ENCODE results near the gene ZSCAN22. TPM values are rescaled to one million over a fixed set of nuclear protein-coding genes. Genes with fewer than 3 reads are reported as not detected.

The ZSCAN22 gene
- total and polyA plus RNA-seq, 2 experiments from 2014 or later, result 0.86 to 2.9 TPM

GRCh38 chr19:58284199-58284598, 42.6 kb upstream of the ZSCAN22 start (continued):
- TF ChIP-seq ZNF462 (CRISPR knock-in tag; IDR thresholded peaks at IDR 0.05) (no peak), ZNF331 (CRISPR knock-in tag; IDR thresholded peaks at IDR 0.05; ENCODE audit: low read depth) (no peak), NANOG (IDR thresholded peaks at IDR 0.05; ENCODE audit: borderline replicate concordance) (no peak), REST (IDR thresholded peaks at IDR 0.05; ENCODE audit: unreplicated experiment) (no peak)

- Histone ChIP-seq H4K20me1 (replicated peaks; ENCODE audit: insufficient read depth) (peaks cover 5% of the 10 kb centered on the region), H3F3A (replicated peaks; ENCODE audit: low read depth) (no peaks in the 10 kb centered on the region), H2AFZ (no peak overlapping the region), H3K4me3 (no peak overlapping the region), H3K4me2 (no peak overlapping the region), H3K4me1 (ENCODE audit: insufficient read depth) (no peaks in the 10 kb centered on the region), H3K27me3 (ENCODE audit: insufficient read depth) (no peaks in the 10 kb centered on the region), H3K9me2 (ENCODE audit: insufficient read depth) (no peaks in the 10 kb centered on the region), H3K36me3 (ENCODE audit: insufficient read depth) (peaks cover 63% of the 10 kb centered on the region), H3K79me2 (replicated peaks; ENCODE audit: insufficient read depth) (peaks cover 30% of the 10 kb centered on the region), H3K27ac (ENCODE audit: low read depth) (no peak overlapping the region)
- Mint-ChIP-seq H3K9me3 (peaks cover 2% of the 10 kb centered on the region; the same call in 1 of the 3 replicates), H3K27me3 (ENCODE audit: insufficient read depth, low read depth, poor library complexity) (peaks cover 2% of the 10 kb centered on the region), H3K27ac (no peak overlapping the region), H3K4me3 (no peak overlapping the region), H3K4me1 (no peaks in the 10 kb centered on the region), H3K36me3 (ENCODE audit: low read depth) (peaks cover 93% of the 10 kb centered on the region)
- ATAC-seq (no peak), DNase-seq (ENCODE audit: low spot score) (no peak)
- TF ChIP-seq ZNF114 (CRISPR knock-in tag; IDR thresholded peaks at IDR 0.05), result no peak
- TF ChIP-seq EZH2 (IDR thresholded peaks at IDR 0.05; ENCODE audit: low read depth, unreplicated experiment), result no peak
- TF ChIP-seq JUNB (IDR thresholded peaks at IDR 0.05; ENCODE audit: unreplicated experiment), result no peak
- TF ChIP-seq ZNF331 (CRISPR knock-in tag; IDR thresholded peaks at IDR 0.05; ENCODE audit: low read depth), result no peak
- TF ChIP-seq REST (IDR thresholded peaks at IDR 0.05; ENCODE audit: unreplicated experiment), result no peak
- TF ChIP-seq EZH2phosphoT487 (IDR thresholded peaks at IDR 0.05; ENCODE audit: unreplicated experiment), result no peak
Observed at GRCh38 chr19:58291943-58292342, 34.9 kb upstream of the ZSCAN22 start.

Data from GM23338 (cell line).